Measurements from ENCODE around the gene MSI2.

MSI2 gene

GRCh38 chr17:57713140-57713539, 456.8 kb downstream of the MSI2 start:
- DNase-seq = no peak

GRCh38 chr17:57714665-57715180, 458.4 kb downstream of the MSI2 start:
- no peak for DNase-seq

GRCh38 chr17:57715981-57716380, 459.7 kb downstream of the MSI2 start:
- DNase-seq = no peak

- DNase-seq = no peak
These were observed 462.6 kb downstream of the MSI2 start for GRCh38 chr17:57718878-57719277.

- no peak for DNase-seq
These were observed 464.2 kb downstream of the MSI2 start for GRCh38 chr17:57720386-57721035.

GRCh38 chr17:57721967-57722703, 465.8 kb downstream of the MSI2 start:
- no peak for DNase-seq

- DNase-seq = no peak
These were observed 466.4 kb downstream of the MSI2 start for GRCh38 chr17:57722704-57723043.

GRCh38 chr17:57723427-57724025, 467.2 kb downstream of the MSI2 start:
- DNase-seq = no peak

GRCh38 chr17:57724026-57724728, 467.9 kb downstream of the MSI2 start:
- no peak for DNase-seq

GRCh38 chr17:57724729-57725125, 468.4 kb downstream of the MSI2 start:
- no peak for DNase-seq

GRCh38 chr17:57726213-57726790, 470.0 kb downstream of the MSI2 start:
- DNase-seq = no peak

GRCh38 chr17:57726838-57727237, 470.5 kb downstream of the MSI2 start:
- no peak for DNase-seq

- no peak for DNase-seq
These were observed 471.4 kb downstream of the MSI2 start for GRCh38 chr17:57727630-57728175.

- no peak for DNase-seq
These were observed 473.8 kb downstream of the MSI2 start for GRCh38 chr17:57730026-57730701.

- no peak for DNase-seq
These were observed 475.7 kb downstream of the MSI2 start for GRCh38 chr17:57732062-57732461.

- no peak for DNase-seq
These were observed 476.8 kb downstream of the MSI2 start for GRCh38 chr17:57733085-57733484.
